B cell (primary cell): Measurements from ENCODE around the gene CD28. TPM values are rescaled to one million over a fixed set of nuclear protein-coding genes. Genes with fewer than 3 reads are reported as not detected.

ENCODE experiments used
- ATAC-seq: fragments of 200-7000 bp; cut with Tn5 transposase; one replicate; pipeline ENCODE4 v1.10.0; 2021; ENCODE audit warnings: low read depth, mild to moderate bottlenecking, moderate number of reproducible peaks, moderate library complexity
- CTCF ChIA-PET: fragments of 350-600 bp; sonication (Branson Sonifier 250); formaldehyde crosslinking; loops from one replicate; lab custom pipeline; 2021; ENCODE audit warnings: antibody characterized with exemption, inconsistent platforms; lab: Charles Lee
- POLR2A ChIA-PET: fragments of 350-600 bp; sonication (Branson Sonifier 250); formaldehyde crosslinking; loops from one replicate; lab custom pipeline; 2021; ENCODE audit warnings: antibody characterized with exemption; lab: Charles Lee
- DNase-seq: peaks from one replicate; pipeline ENCODE4 v3.0.0; 2013
- H2AFZ ChIP-seq: 2 replicates; pipeline ENCODE4 v1.6.1; 2012; ENCODE audit warnings: mild to moderate bottlenecking, low read depth, low read length; ENCODE audit not compliant: insufficient read depth, poor library complexity, severe bottlenecking
- H3K27ac ChIP-seq, 2 donors: 1 replicate in 1 of 2; 2 replicates in 1 of 2; pipeline ENCODE4 v1.5.1; 2012 to 2013; ENCODE audit warnings: low read length in 2 of 2, mild to moderate bottlenecking in 2 of 2, moderate library complexity in 1 of 2
- H3K27me3 ChIP-seq, 4 experiments: fragments of 200-600 bp in 1 of 4; sonication (generic) in 1 of 4; replicated peaks in 1 of 4; 1 replicate in 2 of 4; 2 replicates in 2 of 4; pipeline versions ENCODE4 v1.6.1 to v1.7.0; 2013 to 2016; ENCODE audit warnings: low read length in 3 of 4, mild to moderate bottlenecking in 2 of 4, mixed read lengths in 1 of 4, moderate library complexity in 1 of 4; ENCODE audit not compliant: insufficient read depth in 4 of 4, control insufficient read depth in 3 of 4; ENCODE audit errors: control extremely low read depth in 1 of 4
- H3K36me3 ChIP-seq, 2 experiments: replicated peaks in 1 of 2; 1 replicate in 1 of 2; 2 replicates in 1 of 2; pipeline versions ENCODE4 v1.6.1 to v1.7.1; 2013; ENCODE audit warnings: low read length in 1 of 2; ENCODE audit not compliant: insufficient read depth in 2 of 2, control insufficient read depth in 1 of 2; ENCODE audit errors: control extremely low read depth in 1 of 2, extremely low read depth in 1 of 2
- H3K4me1 ChIP-seq, 2 donors: fragments of 200-600 bp in 1 of 2; sonication (generic) in 1 of 2; 1 replicate in 1 of 2; 2 replicates in 1 of 2; pipeline versions ENCODE4 v1.5.1 to v1.6.1; 2013 to 2017; ENCODE audit warnings: low read length in 2 of 2; ENCODE audit not compliant: control insufficient read depth in 2 of 2, insufficient read depth in 2 of 2
- H3K4me2 ChIP-seq: replicated peaks from 2 replicates; pipeline ENCODE3; 2012; ENCODE audit warnings: mild to moderate bottlenecking, low read depth, low read length; ENCODE audit not compliant: poor library complexity, severe bottlenecking
- H3K4me3 ChIP-seq, 5 experiments: fragments of 200-600 bp in 1 of 5; sonication (generic) in 1 of 5; 1 replicate in 3 of 5; 2 replicates in 2 of 5; pipeline versions ENCODE4 v1.5.1 to v1.7.0; 2011 to 2016; ENCODE audit warnings: low read length in 4 of 5, mild to moderate bottlenecking in 4 of 5, low read depth in 2 of 5, control low read depth in 1 of 5, moderate library complexity in 1 of 5; ENCODE audit not compliant: insufficient read depth in 1 of 5; ENCODE audit errors: control extremely low read depth in 1 of 5, extremely low read depth in 1 of 5
- H3K79me2 ChIP-seq: fragments of 200-600 bp; sonication (generic); one replicate; pipeline ENCODE4 v1.6.0; 2016; ENCODE audit warnings: low read length; ENCODE audit not compliant: control insufficient read depth, insufficient read depth
- H3K9ac ChIP-seq: fragments of 200-600 bp; sonication (generic); 2 replicates; pipeline ENCODE4 v1.6.1; 2017; ENCODE audit warnings: mild to moderate bottlenecking, low read length, moderate library complexity
- H3K9me3 ChIP-seq, 3 donors: one replicate each; pipeline versions ENCODE4 v1.6.1 to v1.7.1; 2013; ENCODE audit warnings: low read length in 2 of 3; ENCODE audit not compliant: control insufficient read depth in 2 of 3, insufficient read depth in 1 of 3; ENCODE audit errors: control extremely low read depth in 1 of 3
- H4K20me1 ChIP-seq: 2 replicates; pipeline ENCODE4 v1.6.0; 2012; ENCODE audit warnings: mild to moderate bottlenecking, low read length; ENCODE audit not compliant: insufficient read depth, control insufficient read depth, poor library complexity, severe bottlenecking
- H3K27ac Mint-ChIP-seq: one replicate; pipeline ENCODE4 v1.8.0; 2021; ENCODE audit warnings: mixed read lengths
- H3K27me3 Mint-ChIP-seq: one replicate; pipeline ENCODE4 v1.8.0; 2021; ENCODE audit warnings: mixed read lengths
- H3K4me1 Mint-ChIP-seq: one replicate; pipeline ENCODE4 v1.8.0; 2021; ENCODE audit warnings: mixed read lengths
- H3K4me3 Mint-ChIP-seq: one replicate; pipeline ENCODE4 v1.8.0; 2021; ENCODE audit warnings: mixed read lengths
- H3K9me3 Mint-ChIP-seq: one replicate; pipeline ENCODE4 v1.8.0; 2022; ENCODE audit warnings: mixed read lengths; ENCODE audit not compliant: insufficient read depth
- EZH2 ChIP-seq: IDR thresholded peaks from 2 replicates; pipeline ENCODE4 v1.6.1; 2012; ENCODE audit warnings: borderline replicate concordance, low read depth, mild to moderate bottlenecking, moderate library complexity, low read length; ENCODE audit not compliant: insufficient read depth, poor library complexity, severe bottlenecking
- WGBS: methylation state at CpG from one replicate; pipeline ENCODE4 v1.1.5; 2013; ENCODE audit warnings: missing lambda C conversion rate; ENCODE audit not compliant: insufficient coverage; 5-methylcytosine and 5-hydroxymethylcytosine counted together
- intact Hi-C: fragments of 100-400 bp; cut with micrococcal nuclease; formaldehyde crosslinking; loops from one replicate; pipeline ENCODE4 v1.10.0; 2022
- polyA plus RNA-seq: library from polyadenylated mRNA; depleted of rRNA; stranded (reverse); fragments of >200 nt; gene quantifications from 2 replicates; pipeline ENCODE4 v1.2.3, GENCODE V29; 2012
- total RNA-seq, 2 donors: library from RNA; stranded (reverse); fragments of 120-200 nt in 1 of 2; gene quantifications; 1 replicate in 1 of 2; 2 replicates in 1 of 2; pipeline versions ENCODE4 v1.2.3 to v1.2.4, GENCODE V29; 2013 to 2022
- TF ChIP-seq, protein P1 (sequence below): fragments of 200-600 bp; IDR thresholded peaks from one replicate; pipeline ENCODE4 v1.8.0; 2022; ENCODE audit warnings: antibody characterized with exemption, mild to moderate bottlenecking

CD28 gene
- total and polyA plus RNA-seq, 2 donors (not counting 1 experiment from before 2014, with no cell fraction given): 0.18 to 0.37 TPM

DNA sequence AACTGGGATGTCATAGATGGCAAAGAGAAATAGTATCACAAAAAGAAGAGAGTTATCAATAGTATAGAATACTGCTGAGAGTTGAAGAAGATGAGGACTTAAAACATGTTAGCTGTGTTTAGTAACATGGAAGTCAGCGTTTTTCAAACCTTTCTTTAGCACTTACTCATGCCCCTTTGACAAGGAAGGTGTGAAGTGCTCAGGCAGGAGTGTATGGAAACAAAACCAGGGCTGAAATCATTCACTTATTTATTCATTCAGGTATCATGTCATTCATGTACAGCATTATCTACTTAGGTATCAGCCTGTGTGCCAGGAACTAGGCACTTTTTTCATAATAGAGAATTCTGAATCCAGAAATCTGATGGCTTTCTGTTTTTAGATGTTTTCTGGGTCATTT is 27.2 kb downstream of the CD28 start:
- DNase-seq: no peak
- no peaks in the 10 kb centered on the region for H3K79me2 ChIP-seq
- Mint-ChIP-seq H3K9me3 (no peaks in the 10 kb centered on the region), H3K4me1 (no peaks in the 10 kb centered on the region), H3K27me3 (peaks cover 40% of the 10 kb centered on the region), H3K4me3 (no peak overlapping the region), H3K27ac (no peak overlapping the region)
- no peaks in the 10 kb centered on the region for H3K4me1 ChIP-seq
- H4K20me1 ChIP-seq: no peaks in the 10 kb centered on the region
- ATAC-seq: no peak
- H3K27ac ChIP-seq: no peak overlapping the region
- H3K4me2 ChIP-seq: no peak overlapping the region
- peaks cover 0 to 4% (median 1%) of the 10 kb centered on the region in 4 experiments for H3K27me3 ChIP-seq
- no peaks in the 10 kb centered on the region for H3K36me3 ChIP-seq
- intact Hi-C loops: no loop called here
- WGBS: no CpG with 5 or more reads among the region's 1 CpG
- no peak overlapping the region for H2AFZ ChIP-seq
- ChIA-PET POLR2A (no interaction called here), CTCF (no interaction called here)
- no peak overlapping the region for H3K9ac ChIP-seq
- no peak overlapping the region for H3K4me3 ChIP-seq
- TF ChIP-seq, protein P1, sequence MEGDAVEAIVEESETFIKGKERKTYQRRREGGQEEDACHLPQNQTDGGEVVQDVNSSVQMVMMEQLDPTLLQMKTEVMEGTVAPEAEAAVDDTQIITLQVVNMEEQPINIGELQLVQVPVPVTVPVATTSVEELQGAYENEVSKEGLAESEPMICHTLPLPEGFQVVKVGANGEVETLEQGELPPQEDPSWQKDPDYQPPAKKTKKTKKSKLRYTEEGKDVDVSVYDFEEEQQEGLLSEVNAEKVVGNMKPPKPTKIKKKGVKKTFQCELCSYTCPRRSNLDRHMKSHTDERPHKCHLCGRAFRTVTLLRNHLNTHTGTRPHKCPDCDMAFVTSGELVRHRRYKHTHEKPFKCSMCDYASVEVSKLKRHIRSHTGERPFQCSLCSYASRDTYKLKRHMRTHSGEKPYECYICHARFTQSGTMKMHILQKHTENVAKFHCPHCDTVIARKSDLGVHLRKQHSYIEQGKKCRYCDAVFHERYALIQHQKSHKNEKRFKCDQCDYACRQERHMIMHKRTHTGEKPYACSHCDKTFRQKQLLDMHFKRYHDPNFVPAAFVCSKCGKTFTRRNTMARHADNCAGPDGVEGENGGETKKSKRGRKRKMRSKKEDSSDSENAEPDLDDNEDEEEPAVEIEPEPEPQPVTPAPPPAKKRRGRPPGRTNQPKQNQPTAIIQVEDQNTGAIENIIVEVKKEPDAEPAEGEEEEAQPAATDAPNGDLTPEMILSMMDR: no peak
- no peak for TF ChIP-seq EZH2
- H3K9me3 ChIP-seq: peaks cover 0 to 3% (median 0%) of the 10 kb centered on the region in 3 donors

DNA sequence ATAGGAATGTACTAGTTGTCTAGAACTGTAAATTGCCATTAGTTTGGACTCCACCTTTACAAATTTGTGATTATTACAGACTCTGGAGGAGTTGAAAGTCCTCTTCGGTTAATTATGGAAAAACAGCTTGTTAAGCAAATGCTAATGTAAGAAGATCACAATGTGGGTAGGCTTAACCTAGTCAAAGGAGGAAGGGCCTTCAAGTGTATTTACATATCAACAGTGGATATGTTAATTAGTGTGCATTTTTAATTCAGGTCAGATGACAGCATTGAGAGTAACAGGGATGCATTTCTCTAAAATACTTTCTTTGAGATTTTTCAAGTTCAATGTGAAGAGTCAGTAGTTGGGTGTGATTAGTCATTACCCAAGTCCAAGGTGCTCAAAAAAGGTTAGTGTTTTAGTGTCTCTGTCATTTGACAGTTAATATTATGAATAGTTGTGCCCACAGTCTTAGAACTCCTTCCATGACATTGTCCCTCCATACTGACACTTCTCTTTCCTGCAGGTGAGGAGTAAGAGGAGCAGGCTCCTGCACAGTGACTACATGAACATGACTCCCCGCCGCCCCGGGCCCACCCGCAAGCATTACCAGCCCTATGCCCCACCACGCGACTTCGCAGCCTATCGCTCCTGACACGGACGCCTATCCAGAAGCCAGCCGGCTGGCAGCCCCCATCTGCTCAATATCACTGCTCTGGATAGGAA is 28.0 kb downstream of the CD28 start:
- Histone ChIP-seq H3K4me3 (no peak overlapping the region), H3K4me2 (no peak overlapping the region), H2AFZ (no peak overlapping the region), H3K9ac (no peak overlapping the region), H3K36me3 (no peaks in the 10 kb centered on the region), H3K27ac (no peak overlapping the region), H3K9me3 (peaks cover 0 to 3% (median 0%) of the 10 kb centered on the region in 3 donors), H3K4me1 (no peaks in the 10 kb centered on the region), H4K20me1 (no peaks in the 10 kb centered on the region), H3K79me2 (no peaks in the 10 kb centered on the region), H3K27me3 (peaks cover 0 to 4% (median 1%) of the 10 kb centered on the region in 4 experiments)
- intact Hi-C loops: no loop called here
- CTCF ChIA-PET: no interaction called here
- no peaks in the 10 kb centered on the region for H3K9me3 Mint-ChIP-seq
- DNase-seq (no peak), ATAC-seq (no peak)
- H3K4me1 Mint-ChIP-seq: no peaks in the 10 kb centered on the region
- H3K27me3 Mint-ChIP-seq: peaks cover 36% of the 10 kb centered on the region
- TF ChIP-seq EZH2: no peak
- H3K4me3 Mint-ChIP-seq: no peak overlapping the region
- POLR2A ChIA-PET: no interaction called here
- H3K27ac Mint-ChIP-seq: no peak overlapping the region
- 100% methylated on average over 11 of the region's 12 CpGs for WGBS
